ENCODE measurements around the gene PERM1.
"Not testable (repeated sequence)": the region's sequence is repeated elsewhere in the genome, so short reads cannot be mapped to it uniquely, and the experiment has no call there.

PERM1 gene

DNA sequence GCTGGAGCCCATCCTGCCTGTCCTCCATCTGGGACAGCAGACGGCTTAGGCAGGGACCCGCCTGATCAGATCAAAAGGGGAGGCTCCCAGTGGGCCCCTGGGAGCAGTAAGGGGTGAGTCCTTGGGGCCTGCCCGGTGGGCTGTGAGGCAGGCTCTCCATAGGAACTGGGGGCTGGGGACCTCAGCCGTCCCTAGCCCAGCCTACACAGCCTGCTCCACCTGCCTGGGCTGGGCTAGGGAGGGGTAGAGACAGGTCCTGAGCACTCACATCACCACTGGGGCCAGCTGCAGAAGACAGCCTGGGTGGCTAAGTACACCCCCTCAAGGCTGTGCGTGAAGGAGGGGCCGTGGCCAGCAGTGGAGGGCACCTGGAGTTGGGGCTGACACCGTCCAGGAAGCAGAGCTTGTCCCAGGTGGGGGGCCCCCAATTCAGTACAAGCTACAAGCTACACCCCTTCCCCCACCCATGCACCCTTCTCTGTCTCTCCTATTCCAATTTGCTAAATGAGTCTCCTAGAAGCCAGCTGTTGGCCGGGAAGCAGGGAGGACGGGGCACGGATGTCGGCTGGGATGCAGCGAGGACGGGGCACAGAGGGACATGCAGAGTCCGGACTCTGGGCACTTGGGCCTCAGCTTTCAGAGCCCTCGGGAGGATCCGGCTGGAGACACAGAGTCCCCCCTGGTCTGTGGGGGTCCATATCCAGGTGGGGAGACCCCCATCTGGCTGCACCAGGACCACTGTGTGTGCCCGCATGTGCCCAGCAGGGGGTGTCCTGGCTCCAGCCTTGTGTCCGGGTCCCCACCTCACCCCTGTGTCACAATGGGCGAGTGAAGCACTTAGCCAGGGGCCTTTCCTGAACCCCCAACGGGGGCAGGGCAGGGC lies 33.1 kb upstream of the PERM1 start:
- no peak for DNase-seq

DNA sequence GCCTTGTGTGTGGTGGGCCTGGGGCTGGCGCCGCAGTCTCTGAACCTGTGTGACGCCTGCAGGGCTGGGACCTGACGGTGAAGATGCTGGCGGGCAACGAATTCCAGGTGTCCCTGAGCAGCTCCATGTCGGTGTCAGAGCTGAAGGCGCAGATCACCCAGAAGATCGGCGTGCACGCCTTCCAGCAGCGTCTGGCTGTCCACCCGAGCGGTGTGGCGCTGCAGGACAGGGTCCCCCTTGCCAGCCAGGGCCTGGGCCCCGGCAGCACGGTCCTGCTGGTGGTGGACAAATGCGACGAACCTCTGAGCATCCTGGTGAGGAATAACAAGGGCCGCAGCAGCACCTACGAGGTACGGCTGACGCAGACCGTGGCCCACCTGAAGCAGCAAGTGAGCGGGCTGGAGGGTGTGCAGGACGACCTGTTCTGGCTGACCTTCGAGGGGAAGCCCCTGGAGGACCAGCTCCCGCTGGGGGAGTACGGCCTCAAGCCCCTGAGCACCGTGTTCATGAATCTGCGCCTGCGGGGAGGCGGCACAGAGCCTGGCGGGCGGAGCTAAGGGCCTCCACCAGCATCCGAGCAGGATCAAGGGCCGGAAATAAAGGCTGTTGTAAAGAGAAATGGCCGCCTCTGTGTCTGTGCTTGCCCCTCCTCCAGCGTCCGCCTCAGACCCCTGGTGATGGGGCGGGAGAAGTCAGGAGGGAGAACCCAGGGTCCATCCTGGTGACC lies 32.2 kb upstream of the PERM1 start:
- DNase-seq: no peak

- DNase-seq: peak; percentile 83
These were observed 31.4 kb upstream of the PERM1 start, which contains the start of gene ISG15 for GRCh38 chr1:1013105-1013921. Gene ISG15, plus strand, starts transcription at chr1:1013497. Its CDS starts 77 bp downstream, at chr1:1013574.

- not testable (repeated sequence) for DNase-seq
These were observed 30.8 kb upstream of the PERM1 start for GRCh38 chr1:1012736-1013104.

- no peak for DNase-seq
These were observed 29.6 kb upstream of the PERM1 start for GRCh38 chr1:1011396-1011949.

- DNase-seq: not testable (repeated sequence)
These were observed 28.2 kb upstream of the PERM1 start for GRCh38 chr1:1010131-1010530.

GRCh38 chr1:1006305-1007159 lies 24.6 kb upstream of the PERM1 start:
- no peak for DNase-seq

- DNase-seq: no peak
These were observed 23.9 kb upstream of the PERM1 start for GRCh38 chr1:1005774-1006304.

DNA sequence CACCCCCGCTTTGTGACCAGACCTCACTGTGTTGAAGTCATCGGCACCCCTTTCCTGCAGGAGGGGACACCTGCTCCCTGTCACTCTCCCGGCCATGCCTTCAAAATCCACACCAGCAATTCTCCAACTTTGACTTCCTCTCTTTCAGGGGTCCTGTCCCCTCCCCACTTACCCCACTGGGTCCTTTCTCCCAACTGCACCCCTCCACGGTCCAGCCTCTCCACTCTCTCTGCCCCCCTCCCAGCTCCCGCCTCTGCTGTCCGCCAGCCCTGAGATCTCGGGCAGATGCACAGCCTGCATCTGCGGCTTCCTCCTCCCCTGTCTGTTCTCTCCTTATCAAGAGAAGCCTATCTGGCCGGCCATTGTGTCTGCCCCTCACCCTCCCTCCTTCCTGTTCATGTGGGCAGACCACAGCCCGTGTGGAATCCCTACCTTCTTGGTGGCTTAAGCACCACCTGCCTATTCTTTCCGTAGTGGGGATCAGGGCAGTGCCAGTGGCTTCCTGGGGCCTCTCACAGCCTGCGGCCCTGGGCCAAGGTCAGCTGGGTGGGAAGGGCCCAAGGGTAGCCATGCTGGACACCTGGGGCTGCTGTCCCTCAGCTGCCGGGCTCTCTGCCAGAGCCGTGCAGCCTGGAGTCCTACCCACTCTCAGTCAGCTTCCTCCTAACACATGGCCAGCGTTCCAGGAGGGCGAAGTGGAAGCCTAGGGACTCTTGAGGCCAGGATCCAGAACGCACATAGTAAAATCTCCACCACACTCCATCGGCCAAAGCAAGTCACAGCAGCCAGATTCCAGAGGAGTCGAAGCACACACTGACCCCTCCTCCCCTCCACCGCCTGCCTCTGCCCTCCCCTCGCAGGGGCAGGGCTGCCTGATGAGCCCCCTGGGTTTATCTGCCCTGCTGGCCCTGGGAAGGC lies 23.1 kb upstream of the PERM1 start:
- no peak for DNase-seq

- DNase-seq: no peak
These were observed 22.5 kb upstream of the PERM1 start for GRCh38 chr1:1004420-1004779.

- DNase-seq: no peak
These were observed 21.9 kb upstream of the PERM1 start for GRCh38 chr1:1003618-1004419.

DNA sequence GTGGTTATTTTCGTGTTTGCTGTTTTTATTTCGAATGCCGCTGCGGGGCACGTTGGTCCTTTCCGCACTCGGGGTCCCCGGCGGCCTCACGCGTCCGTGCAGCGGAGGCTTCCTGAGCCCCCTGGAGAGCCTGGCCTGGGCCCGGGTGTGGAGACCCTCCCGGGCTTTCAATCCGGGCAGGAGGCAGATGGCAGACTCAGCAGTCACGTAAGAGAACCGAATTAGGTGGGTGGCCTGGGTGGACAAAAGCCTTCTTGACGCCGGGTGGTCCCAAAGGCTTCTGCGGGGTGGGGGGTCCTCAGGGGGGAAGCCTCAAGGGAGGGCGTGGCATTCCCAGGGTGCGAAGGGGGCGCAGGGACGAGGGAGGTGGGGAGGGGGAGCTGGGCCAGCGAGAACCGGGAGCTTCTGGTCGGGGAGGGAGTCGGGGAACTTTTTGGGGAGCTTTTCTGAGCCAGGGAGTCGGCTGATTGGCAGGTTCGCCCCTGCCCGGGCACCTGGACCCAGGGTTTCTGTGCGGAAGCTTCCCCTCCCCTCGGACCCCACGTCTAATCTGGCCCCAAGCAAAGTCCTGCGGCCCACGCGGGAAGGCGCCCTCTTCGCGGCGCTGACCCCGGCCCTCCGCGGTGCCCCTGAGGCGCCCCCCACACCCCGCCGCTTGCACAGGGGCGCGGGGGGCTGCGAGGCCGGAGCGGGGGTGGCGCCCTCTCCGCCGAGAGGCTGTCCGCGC lies 19.3 kb upstream of the PERM1 start:
- DNase-seq: no peak

DNA sequence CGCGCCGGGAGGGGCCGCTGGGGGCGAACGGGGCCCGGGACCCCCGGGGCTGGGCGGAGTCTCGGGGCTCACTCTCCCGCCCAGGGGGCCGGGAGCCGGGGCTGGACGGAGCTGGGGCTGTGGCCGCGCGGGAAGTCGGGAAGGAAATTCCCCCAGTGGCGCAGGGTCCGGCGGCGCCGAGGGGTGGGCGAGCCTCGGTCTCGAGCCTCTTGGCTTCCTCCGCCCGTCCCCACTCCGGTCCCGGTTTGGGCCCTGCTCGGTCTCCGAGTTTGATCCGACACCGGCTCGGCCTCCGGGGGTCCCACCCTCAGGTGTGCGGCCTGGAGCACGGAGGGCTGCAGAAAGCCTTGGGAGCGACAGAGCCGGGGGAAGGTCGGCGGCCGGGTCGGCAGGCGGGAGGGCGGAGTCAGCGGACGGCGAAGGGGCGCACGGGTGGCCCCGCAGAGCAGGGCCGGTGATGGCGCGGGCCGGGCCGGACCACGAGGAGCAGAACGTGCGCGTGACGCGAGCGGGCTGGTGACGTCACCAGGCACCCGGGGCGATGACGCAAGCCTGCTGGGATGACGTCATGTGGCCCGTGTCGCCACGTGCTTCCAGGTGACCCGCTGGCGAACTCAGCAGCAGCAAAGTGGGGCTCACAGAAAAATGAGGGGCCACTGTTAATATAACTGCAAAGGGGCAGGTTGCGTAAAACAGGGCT lies 18.6 kb upstream of the PERM1 start:
- DNase-seq: peak; percentile 50

- peak; percentile 66 for DNase-seq
These were observed 17.9 kb upstream of the PERM1 start, which contains the start of gene HES4 for GRCh38 chr1:999725-1000356. Gene HES4, minus strand, starts transcription at chr1:1000097. Its CDS starts 124 bp downstream, at chr1:999973.

DNA sequence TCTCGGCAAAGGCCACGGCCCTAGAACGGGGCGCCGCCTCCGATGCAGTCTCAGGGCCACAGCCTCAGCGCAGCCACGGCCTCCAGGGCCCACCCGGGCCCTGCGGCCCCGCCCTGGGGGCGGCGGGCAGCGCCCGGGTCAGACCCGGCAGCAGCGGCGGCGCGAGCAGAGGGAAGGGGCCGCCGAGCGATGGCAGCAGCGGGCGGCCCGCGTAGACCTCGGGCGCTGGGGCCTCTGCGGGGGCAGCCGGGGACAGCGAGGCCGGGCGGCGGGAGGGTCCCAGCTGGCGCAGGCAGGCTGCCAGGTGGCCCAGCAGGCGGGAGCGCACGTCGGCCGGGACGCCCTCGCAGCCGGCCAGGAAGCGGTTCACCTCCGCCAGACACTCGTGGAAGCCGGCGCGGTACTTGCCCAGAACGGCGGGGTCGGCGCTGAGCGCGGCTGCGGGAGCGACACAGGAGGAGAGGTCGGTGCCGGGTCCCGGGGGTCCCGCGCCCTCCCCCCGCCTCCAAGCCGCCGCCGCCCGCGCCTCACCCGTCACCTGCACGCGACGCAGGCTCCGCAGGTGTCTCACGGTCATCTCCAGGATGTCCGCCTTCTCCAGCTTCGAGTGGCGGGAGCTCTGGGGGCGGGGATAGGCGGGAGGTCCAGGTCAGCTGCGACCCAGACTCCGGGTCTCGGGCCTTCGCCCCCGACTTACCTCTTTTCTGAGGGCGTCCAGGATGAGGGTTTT lies 17.3 kb upstream of the PERM1 start:
- DNase-seq: no peak

DNA sequence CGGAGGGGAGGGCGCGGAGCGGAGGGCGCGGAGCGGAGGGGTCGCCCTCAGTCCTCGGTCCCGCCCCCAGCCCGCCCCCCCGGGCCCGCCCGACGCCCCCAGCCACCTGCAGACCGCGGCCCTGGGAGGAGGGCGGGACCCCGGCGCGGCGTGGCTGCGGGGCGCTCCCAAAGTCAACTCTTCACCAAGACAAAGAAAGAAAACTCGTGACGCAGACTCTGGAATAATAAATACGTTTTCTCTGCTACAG lies 16.8 kb upstream of the PERM1 start:
- DNase-seq: no peak

DNA sequence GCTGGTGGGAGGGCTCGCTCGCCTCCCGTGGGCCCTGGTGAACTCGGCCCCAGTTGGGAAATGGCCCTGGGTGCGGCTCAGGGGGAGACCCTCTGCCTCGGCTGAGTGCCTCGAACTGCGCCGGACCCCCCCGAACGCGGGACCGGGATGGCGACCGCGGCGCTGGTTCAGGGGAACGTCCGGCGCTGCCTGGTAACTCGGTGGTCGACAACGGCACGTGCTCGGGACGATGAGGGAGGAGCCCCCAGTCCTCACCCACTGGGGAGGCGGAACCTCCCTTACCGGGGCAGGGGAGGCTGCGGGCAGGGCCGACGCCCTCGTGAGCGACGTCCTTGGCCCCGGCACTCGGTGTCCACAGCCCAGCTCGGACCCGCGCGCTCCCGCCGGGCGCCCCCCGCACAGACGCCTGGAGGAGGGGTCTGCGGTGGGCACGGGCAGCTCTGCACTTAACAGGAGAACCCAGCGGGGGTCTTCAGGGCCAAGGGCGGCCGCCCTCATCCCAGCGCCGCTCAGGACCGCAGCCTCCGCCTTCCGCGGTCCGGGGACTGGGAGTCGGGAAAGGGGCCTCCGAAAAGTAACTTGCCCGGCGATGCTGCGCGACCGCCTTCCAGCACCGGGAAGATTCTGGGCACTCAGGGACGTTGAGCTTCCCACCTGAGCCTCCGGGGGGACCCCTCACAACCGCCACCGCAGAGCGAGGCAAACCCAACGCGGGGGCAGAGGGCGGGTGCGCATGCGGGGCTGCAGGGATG lies 16.3 kb upstream of the PERM1 start:
- no peak for DNase-seq

All from MV-4-11 (cell line).